ENCODE results near the gene MAP3K7.

DNA sequence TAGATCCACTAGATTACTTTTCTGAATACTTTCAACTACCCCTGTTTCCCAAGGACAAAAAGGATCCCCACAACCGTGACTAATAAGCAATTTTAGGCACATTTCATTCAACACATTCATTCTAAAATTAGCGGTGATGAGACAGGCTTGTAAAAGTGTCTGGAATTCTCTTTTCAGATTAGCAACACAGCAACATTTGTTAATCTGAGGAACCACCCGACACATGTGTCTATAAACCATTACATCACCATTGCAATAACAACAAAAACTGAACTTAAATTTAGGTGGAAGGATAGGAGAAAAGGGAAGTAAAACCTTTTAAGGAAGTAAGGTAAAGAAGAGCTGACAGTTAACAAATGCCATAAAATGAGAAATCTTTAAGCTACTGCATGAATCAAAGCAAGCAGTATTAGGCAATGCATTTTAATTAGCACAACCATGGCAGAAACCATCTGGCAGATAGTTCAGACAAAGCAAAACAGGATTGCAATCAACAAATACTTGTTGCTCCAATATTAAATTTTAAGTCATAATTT is 49.1 kb downstream of the MAP3K7 start:
- TF ChIP-seq, protein P1, sequence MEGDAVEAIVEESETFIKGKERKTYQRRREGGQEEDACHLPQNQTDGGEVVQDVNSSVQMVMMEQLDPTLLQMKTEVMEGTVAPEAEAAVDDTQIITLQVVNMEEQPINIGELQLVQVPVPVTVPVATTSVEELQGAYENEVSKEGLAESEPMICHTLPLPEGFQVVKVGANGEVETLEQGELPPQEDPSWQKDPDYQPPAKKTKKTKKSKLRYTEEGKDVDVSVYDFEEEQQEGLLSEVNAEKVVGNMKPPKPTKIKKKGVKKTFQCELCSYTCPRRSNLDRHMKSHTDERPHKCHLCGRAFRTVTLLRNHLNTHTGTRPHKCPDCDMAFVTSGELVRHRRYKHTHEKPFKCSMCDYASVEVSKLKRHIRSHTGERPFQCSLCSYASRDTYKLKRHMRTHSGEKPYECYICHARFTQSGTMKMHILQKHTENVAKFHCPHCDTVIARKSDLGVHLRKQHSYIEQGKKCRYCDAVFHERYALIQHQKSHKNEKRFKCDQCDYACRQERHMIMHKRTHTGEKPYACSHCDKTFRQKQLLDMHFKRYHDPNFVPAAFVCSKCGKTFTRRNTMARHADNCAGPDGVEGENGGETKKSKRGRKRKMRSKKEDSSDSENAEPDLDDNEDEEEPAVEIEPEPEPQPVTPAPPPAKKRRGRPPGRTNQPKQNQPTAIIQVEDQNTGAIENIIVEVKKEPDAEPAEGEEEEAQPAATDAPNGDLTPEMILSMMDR (IDR thresholded peaks at IDR 0.05) = no peak
- no peak for TF ChIP-seq POLR2AphosphoS5 (IDR thresholded peaks at IDR 0.05)
- TF ChIP-seq POLR2A (IDR thresholded peaks at IDR 0.05) = no peak
- TF ChIP-seq EP300 (IDR thresholded peaks at IDR 0.05) = no peak

All from suprapubic skin (tissue), 4 donors.